Measurements from ENCODE around the gene HMMR.
"Not testable (repeated sequence)": the region's sequence is repeated elsewhere in the genome, so short reads cannot be mapped to it uniquely, and the experiment has no call there.

HMMR gene

GRCh38 chr5:163460562-163461171, at the start of gene HMMR:
Gene HMMR (plus strand): TSS chr5:163460632. CDS start chr5:163460693, 61 bp downstream.
- peak; percentile 40 for DNase-seq

- DNase-seq, result not testable (repeated sequence)
Observed at GRCh38 chr5:163415673-163416072, 44.8 kb upstream of the HMMR start.

- no peak for DNase-seq
Observed at GRCh38 chr5:163424836-163425235, 35.6 kb upstream of the HMMR start.

GRCh38 chr5:163426128-163426527, 34.3 kb upstream of the HMMR start:
- not testable (repeated sequence) for DNase-seq

- DNase-seq, result no peak
Observed at GRCh38 chr5:163432544-163432943, 27.9 kb upstream of the HMMR start.

- DNase-seq, result no peak
Observed at GRCh38 chr5:163433271-163433670, 27.2 kb upstream of the HMMR start.

GRCh38 chr5:163434401-163434866, 26.0 kb upstream of the HMMR start:
- peak; percentile 13 for DNase-seq

GRCh38 chr5:163436515-163436914, 23.9 kb upstream of the HMMR start:
- no peak for DNase-seq

- DNase-seq, result no peak
Observed at GRCh38 chr5:163437011-163437308, 23.5 kb upstream of the HMMR start.

GRCh38 chr5:163437309-163438182, 22.9 kb upstream of the HMMR start, which contains the start of gene CCNG1:
Gene CCNG1 (plus strand): TSS chr5:163437595. CDS start chr5:163439257, 1,662 bp downstream.
- DNase-seq, result peak; percentile 98

- peak; percentile 6 for DNase-seq
Observed at GRCh38 chr5:163439092-163439425, 21.4 kb upstream of the HMMR start.

GRCh38 chr5:163440954-163441353, 19.5 kb upstream of the HMMR start:
- DNase-seq, result no peak

- no peak for DNase-seq
Observed at GRCh38 chr5:163444526-163444925, 15.9 kb upstream of the HMMR start.

- DNase-seq, result no peak
Observed at GRCh38 chr5:163445345-163445744, 15.1 kb upstream of the HMMR start.

GRCh38 chr5:163447191-163447590, 13.2 kb upstream of the HMMR start:
- DNase-seq, result no peak

- DNase-seq, result no peak
Observed at GRCh38 chr5:163447875-163448274, 12.6 kb upstream of the HMMR start.

GRCh38 chr5:163448491-163448890, 11.9 kb upstream of the HMMR start:
- DNase-seq, result no peak

- no peak for DNase-seq
Observed at GRCh38 chr5:163451489-163451888, 8.9 kb upstream of the HMMR start.

- DNase-seq, result peak; percentile 28
Observed at GRCh38 chr5:163453705-163454104, 6.7 kb upstream of the HMMR start.

- not testable (repeated sequence) for DNase-seq
Observed at GRCh38 chr5:163455406-163455805, 5.0 kb upstream of the HMMR start.

GRCh38 chr5:163456029-163456589, 4.3 kb upstream of the HMMR start:
- peak; percentile 3 for DNase-seq

- DNase-seq, result no peak
Observed at GRCh38 chr5:163456840-163457239, 3.6 kb upstream of the HMMR start.

GRCh38 chr5:163458778-163459385, 1.6 kb upstream of the HMMR start:
- no peak for DNase-seq

GRCh38 chr5:163459462-163459818, 992 bp upstream of the HMMR start:
- no peak for DNase-seq
